DMS153 treated with DMSO at 0.1 percent for 48 hours (cell line): Measurements from ENCODE around the gene PIK3R2.
A peak's percentile ranks its signal among the peaks of the same experiment; 100 is the strongest.
"Not testable (repeated sequence)": the region's sequence is repeated elsewhere in the genome, so short reads cannot be mapped to it uniquely, and the experiment has no call there.

Experiments
- DNase-seq: peaks from one replicate; lab custom pipeline; 2025; ENCODE audit not compliant: unreplicated experiment; lab: John Stamatoyannopoulos, UW

PIK3R2 gene

GRCh38 chr19:18198374-18198773 lies 45.4 kb downstream of the PIK3R2 start:
- DNase-seq, result no peak

GRCh38 chr19:18202397-18202777 lies 49.4 kb downstream of the PIK3R2 start:
- DNase-seq, result no peak

- no peak for DNase-seq
These were observed 49.9 kb downstream of the PIK3R2 start for GRCh38 chr19:18202778-18203407.

GRCh38 chr19:18203408-18203862 lies 50.5 kb downstream of the PIK3R2 start:
- DNase-seq, result no peak

- DNase-seq, result peak; percentile 99
These were observed 51.0 kb downstream of the PIK3R2 start, which contains the start of gene RAB3A for GRCh38 chr19:18203863-18204393. Gene RAB3A (minus strand): TSS chr19:18204042. CDS start chr19:18202740, 1,302 bp downstream.

- peak; percentile 68 for DNase-seq
These were observed 51.6 kb downstream of the PIK3R2 start for GRCh38 chr19:18204394-18205199.

- DNase-seq, result no peak
These were observed 52.4 kb downstream of the PIK3R2 start for GRCh38 chr19:18205200-18205892.

- no peak for DNase-seq
These were observed 53.1 kb downstream of the PIK3R2 start for GRCh38 chr19:18206018-18206417.

GRCh38 chr19:18208098-18208951 lies 55.4 kb downstream of the PIK3R2 start:
- DNase-seq, result no peak

GRCh38 chr19:18209912-18210311 lies 56.9 kb downstream of the PIK3R2 start:
- DNase-seq, result not testable (repeated sequence)

GRCh38 chr19:18211683-18212082 lies 58.7 kb downstream of the PIK3R2 start:
- DNase-seq, result no peak

GRCh38 chr19:18214779-18215433 lies 61.9 kb downstream of the PIK3R2 start:
- no peak for DNase-seq

GRCh38 chr19:18216789-18217188 lies 63.8 kb downstream of the PIK3R2 start:
- no peak for DNase-seq

- DNase-seq, result no peak
These were observed 65.2 kb downstream of the PIK3R2 start for GRCh38 chr19:18218159-18218558.

GRCh38 chr19:18218600-18218999 lies 65.6 kb downstream of the PIK3R2 start:
- no peak for DNase-seq
